Transverse colon (tissue), 4 donors: ENCODE measurements around the gene OXCT1. TPM values are rescaled to one million over a fixed set of nuclear protein-coding genes. Genes with fewer than 3 reads are reported as not detected.

Source experiments
- DNase-seq: peaks from one replicate; pipeline ENCODE4 v3.0.0-alpha.2; 2019
- H3K27ac ChIP-seq, 4 donors: fragments of 200-600 bp; sonication (generic); 2 replicates each; pipeline ENCODE4 v1.5.1; 2016 to 2018; ENCODE audit warnings: inconsistent platforms in 4 of 4
- H3K27me3 ChIP-seq: fragments of 200-600 bp; sonication (generic); 2 replicates; pipeline ENCODE4 v1.5.1; 2017; ENCODE audit warnings: inconsistent platforms
- H3K36me3 ChIP-seq, 4 donors: fragments of 200-600 bp; sonication (generic); 2 replicates each; pipeline ENCODE4 v1.5.1; 2017 to 2019; ENCODE audit warnings: inconsistent platforms in 4 of 4
- H3K4me1 ChIP-seq, 4 donors: fragments of 200-600 bp; sonication (generic); 2 replicates each; pipeline ENCODE4 v1.5.1; 2017 to 2020; ENCODE audit warnings: inconsistent platforms in 4 of 4
- H3K4me3 ChIP-seq, 4 donors: fragments of 200-600 bp; sonication (generic); 1 replicate in 1 of 4; 2 replicates in 3 of 4; pipeline versions ENCODE4 v1.5.1 to v1.6.1; 2017 to 2019; ENCODE audit warnings: inconsistent platforms in 4 of 4
- H3K9me3 ChIP-seq, 2 donors: fragments of 200-600 bp; sonication (generic); 2 replicates each; pipeline ENCODE4 v1.5.1; 2017 to 2019; ENCODE audit warnings: inconsistent platforms in 2 of 2
- CTCF ChIP-seq, 5 experiments: fragments of 200-600 bp in 3 of 5; fragments of 450-650 bp in 2 of 5; sonication (generic) in 3 of 5; IDR thresholded peaks; 1 replicate in 2 of 5; 2 replicates in 3 of 5; pipeline ENCODE4 v1.5.1; 2016 to 2017; ENCODE audit warnings: antibody characterized with exemption in 5 of 5, inconsistent platforms in 3 of 5, mild to moderate bottlenecking in 2 of 5, moderate library complexity in 1 of 5
- EP300 ChIP-seq: sonication (generic); formaldehyde crosslinking; IDR thresholded peaks from one replicate; pipeline ENCODE4 v1.6.1; 2017; ENCODE audit warnings: antibody characterized with exemption, low read depth
- POLR2A ChIP-seq: fragments of 450-650 bp; IDR thresholded peaks from one replicate; pipeline ENCODE4 v1.6.1; 2016; ENCODE audit warnings: antibody characterized with exemption, mild to moderate bottlenecking, moderate library complexity
- POLR2AphosphoS5 ChIP-seq, 3 donors: sonication (generic); formaldehyde crosslinking; IDR thresholded peaks; one replicate each; pipeline ENCODE4 v1.6.1; 2016; ENCODE audit warnings: antibody characterized with exemption in 3 of 3
- WGBS, 2 donors: methylation state at CpG; one replicate each; pipeline ENCODE4 v1.1.5; 2018; ENCODE audit warnings: low coverage in 1 of 2; 5-methylcytosine and 5-hydroxymethylcytosine counted together
- in situ Hi-C, 4 donors: fragments of 200-750 bp; cut with MboI; loops; one replicate each; pipeline versions ENCODE4 v1.15.0 to v1.15.1; 2017; ENCODE audit warnings: low sequenced_read_pairs in 3 of 4, low pct_ligation_motif_present in 1 of 4, low pct_unique_long_range_greater_than_20kb in 1 of 4
- intact Hi-C: fragments of 100-400 bp; cut with DNase I; formaldehyde crosslinking; loops from one replicate; pipeline ENCODE4 v1.15.1; 2023; ENCODE audit warnings: low total_unique reads
- total RNA-seq, 4 donors: library from RNA; depleted of rRNA; stranded (reverse); fragments of >200 nt; gene quantifications; one replicate each; pipeline ENCODE4 v1.1.0, GENCODE V29; 2016

Gene OXCT1
- total RNA-seq, 4 donors from 2014 or later = 7.4 to 12.7 (median 8.4) TPM

GRCh38 chr5:41831155-41831554, 39.1 kb downstream of the OXCT1 start:
- Histone ChIP-seq H3K4me3 (no peak overlapping the region), H3K27ac (no peak overlapping the region), H3K27me3 (no peaks in the 10 kb centered on the region), H3K4me1 (peaks cover 0 to 17% (median 3%) of the 10 kb centered on the region in 4 donors), H3K9me3 (no peaks in the 10 kb centered on the region), H3K36me3 (peaks cover 0 to 17% (median 0%) of the 10 kb centered on the region in 4 donors)
- intact Hi-C loops = no loop called here
- 91 to 92% methylated on average over 3 of the region's 3 CpGs for WGBS, 2 donors
- no peak for TF ChIP-seq POLR2AphosphoS5 (IDR thresholded peaks at IDR 0.05)
- TF ChIP-seq EP300 = no peak
- TF ChIP-seq CTCF (IDR thresholded peaks at IDR 0.05) = no peak
- no peak for TF ChIP-seq POLR2A
- in situ Hi-C loops = loop anchor here in 3 of 4 donors (25.0 kb wide), 2 partner anchors 119 to 919 kb away; partner anchors contain the start of gene C7 (in 2 of the 3)
- DNase-seq = no peak

- intact Hi-C loops = no loop called here
- 100% methylated on average over 1 of the region's 1 CpG for WGBS, 2 donors
- Histone ChIP-seq H3K4me1 (no peaks in the 10 kb centered on the region), H3K27me3 (no peaks in the 10 kb centered on the region), H3K36me3 (peaks cover 0 to 8% (median 0%) of the 10 kb centered on the region in 4 donors), H3K4me3 (no peak overlapping the region), H3K9me3 (no peaks in the 10 kb centered on the region), H3K27ac (no peak overlapping the region)
- in situ Hi-C loops = loop anchor here in 3 of 4 donors (25.0 kb wide), 2 partner anchors 115 to 915 kb away; partner anchors contain the start of gene C7 (in 2 of the 3)
- no peak for TF ChIP-seq EP300
- DNase-seq = no peak
Observed at GRCh38 chr5:41827792-41828191, 42.4 kb downstream of the OXCT1 start.

GRCh38 chr5:41822036-41822435, 48.2 kb downstream of the OXCT1 start:
- in situ Hi-C loops = no loop called here

GRCh38 chr5:41821051-41821450, 49.2 kb downstream of the OXCT1 start:
- in situ Hi-C loops (no loop called here), intact Hi-C loops (no loop called here)
- Histone ChIP-seq H3K4me1 (peaks cover 0 to 20% (median 7%) of the 10 kb centered on the region in 4 donors), H3K36me3 (no peaks in the 10 kb centered on the region), H3K27ac (no peak overlapping the region), H3K9me3 (no peaks in the 10 kb centered on the region), H3K27me3 (no peaks in the 10 kb centered on the region), H3K4me3 (no peak overlapping the region)
- TF ChIP-seq CTCF (IDR thresholded peaks at IDR 0.05) (no peak), POLR2A (no peak), POLR2AphosphoS5 (IDR thresholded peaks at IDR 0.05) (no peak), EP300 (no peak)
- no peak for DNase-seq

More at GRCh38 chr5:41822036-41822435, 48.2 kb downstream of the OXCT1 start:
- no peaks in the 10 kb centered on the region for H3K36me3 ChIP-seq
- H3K27me3 ChIP-seq = no peaks in the 10 kb centered on the region
- no peak for DNase-seq
- H3K4me3 ChIP-seq = no peak overlapping the region
- H3K9me3 ChIP-seq = no peaks in the 10 kb centered on the region
- WGBS, 2 donors = 93 to 97% methylated on average over 3 of the region's 3 CpGs
- intact Hi-C loops = no loop called here
- TF ChIP-seq EP300 = no peak
- TF ChIP-seq POLR2AphosphoS5 (IDR thresholded peaks at IDR 0.05) = no peak
- TF ChIP-seq CTCF (IDR thresholded peaks at IDR 0.05) = no peak
- no peak for TF ChIP-seq POLR2A
- H3K4me1 ChIP-seq = peaks cover 0 to 10% (median 1%) of the 10 kb centered on the region in 4 donors
- H3K27ac ChIP-seq = no peak overlapping the region

GRCh38 chr5:41820150-41820549, 50.1 kb downstream of the OXCT1 start:
- H3K4me3 ChIP-seq = no peak overlapping the region
- intact Hi-C loops = no loop called here
- H3K27me3 ChIP-seq = no peaks in the 10 kb centered on the region
- in situ Hi-C loops = no loop called here
- no peaks in the 10 kb centered on the region for H3K9me3 ChIP-seq
- no peaks in the 10 kb centered on the region for H3K36me3 ChIP-seq
- H3K27ac ChIP-seq = no peak overlapping the region
- DNase-seq = no peak
- no peak for TF ChIP-seq POLR2AphosphoS5 (IDR thresholded peaks at IDR 0.05)
- no peak for TF ChIP-seq CTCF (IDR thresholded peaks at IDR 0.05)
- TF ChIP-seq EP300 = no peak
- no peak for TF ChIP-seq POLR2A
- WGBS, 2 donors = 89 to 96% methylated on average over 2 of the region's 2 CpGs
- H3K4me1 ChIP-seq = peaks cover 0 to 29% (median 11%) of the 10 kb centered on the region in 4 donors
